Hepatic stellate cell (primary cell): ENCODE measurements around the gene CLDND2.

ENCODE experiments used
- DNase-seq: peaks from one replicate; pipeline ENCODE4 v3.0.0; 2011; ENCODE audit warnings: low spot score

CLDND2 gene

GRCh38 chr19:51382004-51382403, 13.2 kb upstream of the CLDND2 start:
- DNase-seq: no peak

DNA sequence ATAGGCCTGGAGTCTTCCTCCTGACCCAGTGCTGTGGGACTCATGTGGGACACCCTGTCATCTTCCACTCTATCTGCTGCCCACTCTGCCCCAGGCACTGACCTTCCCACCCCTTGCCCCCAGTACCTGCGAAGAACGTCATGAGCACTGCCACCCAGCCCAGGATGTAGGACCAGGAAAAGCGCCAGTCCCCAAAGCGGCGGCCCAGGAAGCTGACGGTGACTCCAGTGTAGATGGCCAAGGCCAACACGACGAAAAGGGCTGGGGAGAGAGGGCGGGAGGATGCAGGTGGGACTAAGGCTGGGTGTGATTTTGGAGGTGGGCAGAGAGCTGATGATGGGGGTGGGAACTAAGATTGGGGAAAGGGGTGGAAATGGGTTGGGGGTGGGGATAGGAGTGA, 11.6 kb upstream of the CLDND2 start:
- no peak for DNase-seq

DNA sequence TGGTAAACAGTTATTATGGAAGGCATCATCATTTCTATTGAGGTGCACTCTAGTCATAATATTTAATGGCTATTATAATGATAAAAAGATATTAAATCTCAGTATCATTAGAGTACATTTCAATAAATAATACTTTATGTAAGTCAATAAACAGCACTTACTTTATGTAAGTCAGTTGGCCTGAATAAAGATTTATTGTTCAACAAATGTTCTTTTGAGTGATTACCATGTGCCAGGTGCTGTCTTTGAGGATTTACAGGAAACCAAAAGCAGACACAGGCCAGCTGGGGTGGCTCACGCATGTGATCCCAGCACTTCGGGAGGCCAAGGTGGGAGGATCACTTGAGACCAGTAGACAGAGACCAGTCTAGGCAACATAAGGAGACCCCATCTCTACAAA, 8.6 kb upstream of the CLDND2 start:
- no peak for DNase-seq

GRCh38 chr19:51375504-51376221, 6.9 kb upstream of the CLDND2 start:
- no peak for DNase-seq

GRCh38 chr19:51372649-51373504, 4.1 kb upstream of the CLDND2 start, which contains the start of gene NKG7:
Gene NKG7, minus strand, starts transcription at chr19:51372654. Its CDS starts 119 bp downstream, at chr19:51372535.
- no peak for DNase-seq

DNA sequence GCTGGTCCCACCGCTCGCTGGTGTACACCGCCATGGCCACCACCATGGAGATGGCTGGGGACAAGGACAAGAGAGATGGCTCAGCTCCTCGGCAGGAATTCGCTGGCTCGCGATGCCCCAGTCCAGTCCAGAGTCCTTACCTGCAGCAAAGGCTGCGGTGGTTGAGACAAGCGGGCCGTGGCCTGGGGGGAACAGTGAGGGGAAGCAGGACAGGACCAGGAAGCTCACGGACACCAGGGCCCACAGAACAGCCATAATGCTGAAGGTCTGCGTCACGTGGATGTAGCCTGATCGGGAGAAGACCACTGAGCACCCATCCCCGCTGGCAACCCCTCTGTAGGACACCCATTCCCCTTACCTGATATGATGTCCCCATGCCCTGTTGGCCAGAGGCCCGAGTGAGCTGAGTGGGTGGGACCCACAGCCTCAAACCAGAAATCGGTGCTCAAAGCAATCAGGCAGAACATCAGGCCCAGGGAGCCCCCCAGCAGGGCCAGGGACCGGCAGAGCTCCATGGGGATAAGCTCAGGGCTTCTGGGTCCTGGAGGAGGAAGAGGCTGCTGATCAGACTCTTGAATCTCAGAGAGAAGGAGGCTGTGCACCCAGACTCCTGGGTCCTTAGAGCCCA, 3.3 kb upstream of the CLDND2 start:
- no peak for DNase-seq

- DNase-seq: no peak
Observed at GRCh38 chr19:51371186-51371690, 2.4 kb upstream of the CLDND2 start.

- DNase-seq: no peak
Observed at GRCh38 chr19:51370230-51370629, 1.4 kb upstream of the CLDND2 start.

GRCh38 chr19:51367565-51368365, 1.0 kb downstream of the CLDND2 start:
- DNase-seq: peak; percentile 96

- DNase-seq: no peak
Observed at GRCh38 chr19:51367255-51367564, 1.6 kb downstream of the CLDND2 start.

- peak; percentile 99 for DNase-seq
Observed at GRCh38 chr19:51366389-51367254, 2.2 kb downstream of the CLDND2 start.

GRCh38 chr19:51365965-51366388, 2.8 kb downstream of the CLDND2 start, which contains the start of gene ETFB:
Gene ETFB, minus strand, starts transcription at chr19:51366388. Its CDS starts 62 bp downstream, at chr19:51366326.
- no peak for DNase-seq

GRCh38 chr19:51365211-51365964, 3.4 kb downstream of the CLDND2 start:
- DNase-seq: peak; percentile 63

GRCh38 chr19:51364200-51365106, 4.3 kb downstream of the CLDND2 start:
- no peak for DNase-seq

DNA sequence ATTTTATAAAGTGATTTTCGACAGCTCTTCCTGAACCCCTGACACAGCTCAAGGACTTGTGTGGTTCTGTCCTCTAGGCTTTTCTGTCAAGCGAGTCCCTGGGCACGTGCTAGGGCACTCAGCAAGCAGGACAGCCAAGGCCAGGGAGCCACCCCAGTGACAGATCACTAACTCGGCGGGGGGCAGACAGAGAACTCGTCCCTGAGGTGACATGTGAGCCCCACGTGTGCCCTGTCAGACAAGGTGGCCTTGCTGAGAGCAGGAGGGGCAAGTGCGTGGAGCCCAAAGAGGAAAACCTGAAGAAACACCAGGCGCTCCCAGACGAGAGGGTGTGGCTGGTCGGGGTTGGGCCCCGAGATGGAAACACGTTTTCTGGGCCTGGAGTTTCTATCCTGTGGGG, 7.6 kb downstream of the CLDND2 start:
- DNase-seq: no peak

GRCh38 chr19:51359294-51359693, 9.5 kb downstream of the CLDND2 start:
- peak; percentile 75 for DNase-seq

GRCh38 chr19:51357952-51358351, 10.9 kb downstream of the CLDND2 start:
- no peak for DNase-seq

GRCh38 chr19:51356159-51356801, 12.5 kb downstream of the CLDND2 start:
- no peak for DNase-seq
